GM13976 (cell line): ENCODE results near the gene DLL3.
"Not testable (repeated sequence)": the region's sequence is repeated elsewhere in the genome, so short reads cannot be mapped to it uniquely, and the experiment has no call there.

Experiments used
- DNase-seq: peaks from one replicate; pipeline ENCODE4 v3.0.0; 2012; ENCODE audit warnings: low spot score
- in situ Hi-C: fragments of 300-500 bp; cut with MboI; formaldehyde crosslinking; loops from one replicate; pipeline ENCODE4 v1.12.0; 2022; ENCODE audit warnings: low sequenced_read_pairs, mixed read lengths, inconsistent platforms; ENCODE audit not compliant: unreplicated experiment
- TF ChIP-seq, protein P1 (sequence below): IDR thresholded peaks from 2 replicates; pipeline ENCODE4 v1.5.1; 2012; ENCODE audit warnings: borderline replicate concordance, mild to moderate bottlenecking; ENCODE audit not compliant: insufficient read depth; ENCODE audit errors: extremely low read depth, missing control alignments, control extremely low read depth

DLL3 gene

DNA sequence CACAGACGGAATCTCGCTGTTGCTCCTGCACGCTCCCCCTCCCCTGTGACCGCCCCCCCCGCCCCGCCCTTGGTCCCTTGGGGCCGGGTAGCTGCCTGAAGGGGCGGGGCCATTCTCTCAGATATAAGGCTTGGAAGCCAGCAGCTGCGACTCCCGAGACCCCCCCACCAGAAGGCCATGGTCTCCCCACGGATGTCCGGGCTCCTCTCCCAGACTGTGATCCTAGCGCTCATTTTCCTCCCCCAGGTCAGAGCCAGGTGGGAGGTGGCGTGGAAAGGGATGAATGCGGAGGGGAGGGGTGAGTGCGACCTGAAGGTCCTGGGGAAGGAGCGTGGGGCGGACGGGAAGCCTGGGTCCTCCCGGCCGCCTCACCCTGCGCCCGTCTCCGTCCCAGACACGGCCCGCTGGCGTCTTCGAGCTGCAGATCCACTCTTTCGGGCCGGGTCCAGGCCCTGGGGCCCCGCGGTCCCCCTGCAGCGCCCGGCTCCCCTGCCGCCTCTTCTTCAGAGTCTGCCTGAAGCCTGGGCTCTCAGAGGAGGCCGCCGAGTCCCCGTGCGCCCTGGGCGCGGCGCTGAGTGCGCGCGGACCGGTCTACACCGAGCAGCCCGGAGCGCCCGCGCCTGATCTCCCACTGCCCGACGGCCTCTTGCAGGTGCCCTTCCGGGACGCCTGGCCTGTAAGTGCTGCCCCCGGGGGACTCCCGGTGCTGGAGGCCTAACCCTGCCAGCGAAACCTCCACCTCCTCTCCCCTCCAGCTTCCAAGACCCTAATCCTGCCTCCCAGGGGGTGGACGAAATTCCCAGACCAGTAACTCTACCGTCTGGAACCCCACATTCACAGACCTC, at the start of gene DLL3:
DLL3 (plus strand) TSS at position 150 of the 845 bp plus-strand sequence; CDS start at position 178, 28 bp downstream.
- TF ChIP-seq, protein P1, sequence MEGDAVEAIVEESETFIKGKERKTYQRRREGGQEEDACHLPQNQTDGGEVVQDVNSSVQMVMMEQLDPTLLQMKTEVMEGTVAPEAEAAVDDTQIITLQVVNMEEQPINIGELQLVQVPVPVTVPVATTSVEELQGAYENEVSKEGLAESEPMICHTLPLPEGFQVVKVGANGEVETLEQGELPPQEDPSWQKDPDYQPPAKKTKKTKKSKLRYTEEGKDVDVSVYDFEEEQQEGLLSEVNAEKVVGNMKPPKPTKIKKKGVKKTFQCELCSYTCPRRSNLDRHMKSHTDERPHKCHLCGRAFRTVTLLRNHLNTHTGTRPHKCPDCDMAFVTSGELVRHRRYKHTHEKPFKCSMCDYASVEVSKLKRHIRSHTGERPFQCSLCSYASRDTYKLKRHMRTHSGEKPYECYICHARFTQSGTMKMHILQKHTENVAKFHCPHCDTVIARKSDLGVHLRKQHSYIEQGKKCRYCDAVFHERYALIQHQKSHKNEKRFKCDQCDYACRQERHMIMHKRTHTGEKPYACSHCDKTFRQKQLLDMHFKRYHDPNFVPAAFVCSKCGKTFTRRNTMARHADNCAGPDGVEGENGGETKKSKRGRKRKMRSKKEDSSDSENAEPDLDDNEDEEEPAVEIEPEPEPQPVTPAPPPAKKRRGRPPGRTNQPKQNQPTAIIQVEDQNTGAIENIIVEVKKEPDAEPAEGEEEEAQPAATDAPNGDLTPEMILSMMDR: no peak
- in situ Hi-C loops: no loop called here

GRCh38 chr19:39449116-39449797, 49.5 kb upstream of the DLL3 start:
- TF ChIP-seq, protein P1: no peak
- in situ Hi-C loops: no loop called here
- DNase-seq: no peak

More for the DNA sequence above, at the start of gene DLL3:
- DNase-seq: peak; percentile 46

GRCh38 chr19:39451257-39451656, 47.5 kb upstream of the DLL3 start:
- in situ Hi-C loops, DNase-seq: not testable (repeated sequence)

DNA sequence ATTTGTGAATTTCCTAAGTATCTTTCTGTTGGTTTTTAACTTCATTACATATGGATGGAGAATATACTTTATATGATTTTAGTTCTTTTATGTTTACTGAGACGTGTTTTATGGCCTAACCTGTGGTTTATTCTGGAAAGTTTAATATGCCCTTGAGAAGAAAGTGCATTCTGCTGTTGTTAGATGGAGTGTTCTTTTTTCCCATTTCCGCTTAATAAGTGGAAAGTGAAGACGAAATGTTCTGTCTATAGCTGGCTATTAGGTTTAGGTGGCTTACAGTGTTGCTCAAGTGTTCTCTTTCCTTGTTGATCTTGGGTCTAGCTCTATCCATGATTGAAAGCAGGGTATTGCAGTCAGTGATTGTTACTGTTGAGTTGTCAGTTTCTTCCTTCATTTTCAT, 35.3 kb upstream of the DLL3 start:
- TF ChIP-seq, protein P1: no peak
- DNase-seq: no peak
- in situ Hi-C loops: no loop called here

DNA sequence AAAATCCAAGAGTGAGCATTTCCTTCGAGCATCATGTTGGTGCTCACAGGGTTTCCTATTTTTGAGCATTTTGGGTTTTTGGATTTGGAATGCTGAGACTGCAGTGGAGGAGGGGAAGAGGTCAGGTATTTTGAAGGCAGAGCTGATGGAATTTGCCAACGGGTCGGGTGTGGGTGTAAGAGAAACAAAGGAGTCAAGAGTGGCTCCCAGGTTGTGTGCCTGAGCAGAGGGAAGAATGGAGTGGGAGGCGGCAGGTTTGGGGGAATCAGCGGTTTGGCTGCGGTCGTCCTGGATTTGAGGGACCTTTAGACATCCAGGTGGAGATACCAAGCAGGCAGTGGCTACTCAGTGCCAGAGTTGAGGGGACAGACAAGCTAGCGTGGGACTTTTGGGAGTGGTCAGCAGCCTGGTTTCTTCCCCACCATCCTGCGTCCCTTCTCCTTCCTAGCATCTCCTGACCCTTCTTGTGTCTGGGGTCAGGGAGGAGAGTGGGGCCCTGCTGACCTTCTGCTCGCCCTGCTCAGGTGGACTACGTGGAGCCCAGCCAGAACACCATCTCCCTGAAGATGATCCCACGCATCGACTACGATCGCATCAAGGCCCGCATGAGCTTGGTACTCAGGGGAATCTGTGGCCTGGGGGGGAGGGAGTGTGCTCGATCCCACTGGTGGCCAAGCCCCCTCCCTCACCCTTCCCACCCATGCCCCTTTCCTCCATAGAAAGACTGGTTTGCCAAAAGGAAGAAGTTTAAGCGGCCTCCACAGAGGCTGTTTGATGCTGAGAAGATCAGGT, 32.6 kb upstream of the DLL3 start:
- DNase-seq: no peak
- in situ Hi-C loops: no loop called here
- TF ChIP-seq, protein P1: no peak

DNA sequence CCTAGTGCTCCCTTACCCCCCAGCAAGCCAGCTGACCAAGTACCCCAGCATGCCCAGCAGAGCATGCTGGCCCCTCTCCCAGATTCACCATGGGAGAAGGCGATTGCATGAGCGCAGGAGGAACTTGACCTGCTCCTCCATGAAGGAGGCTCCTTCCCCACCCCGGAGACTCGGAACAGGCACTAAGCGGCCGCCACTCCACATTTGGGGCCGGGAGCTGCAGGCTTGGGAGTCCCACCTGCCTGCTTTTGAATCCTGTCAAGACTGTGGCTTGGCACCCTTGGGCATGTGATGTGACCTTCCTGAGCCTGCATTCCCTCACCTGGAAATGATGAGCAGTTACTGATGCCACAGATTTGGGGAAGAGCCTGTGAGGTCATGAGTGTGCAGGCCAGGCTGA, 30.8 kb upstream of the DLL3 start:
- TF ChIP-seq, protein P1: no peak
- in situ Hi-C loops: no loop called here
- DNase-seq: no peak

GRCh38 chr19:39469036-39469435, 29.7 kb upstream of the DLL3 start:
- DNase-seq: no peak
- TF ChIP-seq, protein P1: no peak
- in situ Hi-C loops: no loop called here
